ENCODE results near the gene ZNF525.

The ZNF525 gene

DNA sequence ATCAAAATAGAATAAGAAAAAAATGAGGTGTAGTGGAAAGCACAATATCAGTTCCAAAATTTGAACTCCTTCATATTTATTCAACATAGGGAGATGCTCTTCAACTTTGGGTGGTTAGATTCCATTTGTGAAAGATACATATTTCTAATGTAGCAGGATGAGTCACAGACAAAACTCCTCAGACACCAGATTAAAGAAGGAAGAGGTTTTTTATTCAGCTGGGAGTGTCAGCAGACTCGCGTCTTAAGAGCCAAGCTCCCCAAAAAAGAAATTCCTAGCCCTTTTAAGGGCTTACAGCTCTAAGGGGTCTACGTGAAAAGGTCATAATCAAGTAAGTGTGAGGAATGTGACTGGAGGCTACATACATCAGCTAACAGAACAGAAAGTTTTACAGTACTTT, 22.7 kb downstream of the ZNF525 start:
- Histone ChIP-seq H3K36me3 (ENCODE audit: control insufficient read depth, low read length) (peaks cover 28% of the 10 kb centered on the region), H3K9me3 (ENCODE audit: control insufficient read depth, insufficient read depth, low read length) (peaks cover 46% of the 10 kb centered on the region)
- TF ChIP-seq, protein P1, sequence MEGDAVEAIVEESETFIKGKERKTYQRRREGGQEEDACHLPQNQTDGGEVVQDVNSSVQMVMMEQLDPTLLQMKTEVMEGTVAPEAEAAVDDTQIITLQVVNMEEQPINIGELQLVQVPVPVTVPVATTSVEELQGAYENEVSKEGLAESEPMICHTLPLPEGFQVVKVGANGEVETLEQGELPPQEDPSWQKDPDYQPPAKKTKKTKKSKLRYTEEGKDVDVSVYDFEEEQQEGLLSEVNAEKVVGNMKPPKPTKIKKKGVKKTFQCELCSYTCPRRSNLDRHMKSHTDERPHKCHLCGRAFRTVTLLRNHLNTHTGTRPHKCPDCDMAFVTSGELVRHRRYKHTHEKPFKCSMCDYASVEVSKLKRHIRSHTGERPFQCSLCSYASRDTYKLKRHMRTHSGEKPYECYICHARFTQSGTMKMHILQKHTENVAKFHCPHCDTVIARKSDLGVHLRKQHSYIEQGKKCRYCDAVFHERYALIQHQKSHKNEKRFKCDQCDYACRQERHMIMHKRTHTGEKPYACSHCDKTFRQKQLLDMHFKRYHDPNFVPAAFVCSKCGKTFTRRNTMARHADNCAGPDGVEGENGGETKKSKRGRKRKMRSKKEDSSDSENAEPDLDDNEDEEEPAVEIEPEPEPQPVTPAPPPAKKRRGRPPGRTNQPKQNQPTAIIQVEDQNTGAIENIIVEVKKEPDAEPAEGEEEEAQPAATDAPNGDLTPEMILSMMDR (IDR thresholded peaks at IDR 0.05; ENCODE audit: low read depth, low read length, poor library complexity, severe bottlenecking): no peak
- TF ChIP-seq EZH2phosphoT487 (IDR thresholded peaks at IDR 0.05; ENCODE audit: borderline replicate concordance, low read length): no peak

DNA sequence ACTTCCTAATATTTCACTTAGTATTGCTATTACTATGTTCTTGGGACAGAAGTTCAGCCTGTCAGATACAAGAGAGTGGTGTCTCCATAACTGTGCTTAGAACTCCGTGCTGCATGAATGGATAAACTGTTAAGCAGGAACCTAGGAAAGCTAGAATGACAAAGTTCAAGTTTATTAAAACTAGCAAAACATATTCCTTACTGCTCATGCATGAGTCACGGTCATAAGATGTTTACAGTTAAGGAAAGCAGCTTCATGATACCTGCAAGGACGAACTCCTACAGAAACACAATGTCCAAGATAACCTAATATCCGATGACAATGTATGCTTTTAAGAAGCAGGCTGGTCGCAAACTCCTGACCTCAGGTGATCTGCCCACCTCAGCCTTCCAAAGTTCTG, 23.4 kb downstream of the ZNF525 start:
- Histone ChIP-seq H4K20me1 (ENCODE audit: control insufficient read depth, insufficient read depth, low read depth, low read length) (no peaks in the 10 kb centered on the region), H3K27ac (ENCODE audit: low read depth, low read length) (no peak overlapping the region), H3K4me2 (ENCODE audit: low read length) (no peak overlapping the region), H3K9me2 (replicated peaks; ENCODE audit: control insufficient read depth, low read length) (no peaks in the 10 kb centered on the region), H3K4me3 (ENCODE audit: low read length) (no peak overlapping the region), H3K79me2 (ENCODE audit: control insufficient read depth, low read length) (no peaks in the 10 kb centered on the region), H3K36me3 (ENCODE audit: control insufficient read depth, low read length) (peaks cover 21% of the 10 kb centered on the region), H3K4me1 (ENCODE audit: control insufficient read depth, low read length) (no peaks in the 10 kb centered on the region), H3K9me3 (ENCODE audit: control insufficient read depth, insufficient read depth, low read length) (peaks cover 38% of the 10 kb centered on the region), H3F3A (ENCODE audit: control insufficient read depth, insufficient read depth) (no peaks in the 10 kb centered on the region), H3K27me3 (ENCODE audit: control insufficient read depth, low read length) (no peaks in the 10 kb centered on the region)
- TF ChIP-seq, protein P1 (IDR thresholded peaks at IDR 0.05; ENCODE audit: low read depth, low read length, poor library complexity, severe bottlenecking): no peak
- no peak for TF ChIP-seq EZH2phosphoT487 (IDR thresholded peaks at IDR 0.05; ENCODE audit: borderline replicate concordance, low read length)

More for the DNA sequence above, 22.7 kb downstream of the ZNF525 start:
- no peaks in the 10 kb centered on the region for H3K27me3 ChIP-seq (ENCODE audit: control insufficient read depth, low read length)
- H3K4me2 ChIP-seq (ENCODE audit: low read length): no peak overlapping the region
- no peak overlapping the region for H3K27ac ChIP-seq (ENCODE audit: low read depth, low read length)
- no peaks in the 10 kb centered on the region for H3K9me2 ChIP-seq (replicated peaks; ENCODE audit: control insufficient read depth, low read length)
- H3K4me3 ChIP-seq (ENCODE audit: low read length): no peak overlapping the region
- H3F3A ChIP-seq (ENCODE audit: control insufficient read depth, insufficient read depth): no peaks in the 10 kb centered on the region
- no peaks in the 10 kb centered on the region for H3K79me2 ChIP-seq (ENCODE audit: control insufficient read depth, low read length)
- no peaks in the 10 kb centered on the region for H4K20me1 ChIP-seq (ENCODE audit: control insufficient read depth, insufficient read depth, low read depth, low read length)
- no peaks in the 10 kb centered on the region for H3K4me1 ChIP-seq (ENCODE audit: control insufficient read depth, low read length)

DNA sequence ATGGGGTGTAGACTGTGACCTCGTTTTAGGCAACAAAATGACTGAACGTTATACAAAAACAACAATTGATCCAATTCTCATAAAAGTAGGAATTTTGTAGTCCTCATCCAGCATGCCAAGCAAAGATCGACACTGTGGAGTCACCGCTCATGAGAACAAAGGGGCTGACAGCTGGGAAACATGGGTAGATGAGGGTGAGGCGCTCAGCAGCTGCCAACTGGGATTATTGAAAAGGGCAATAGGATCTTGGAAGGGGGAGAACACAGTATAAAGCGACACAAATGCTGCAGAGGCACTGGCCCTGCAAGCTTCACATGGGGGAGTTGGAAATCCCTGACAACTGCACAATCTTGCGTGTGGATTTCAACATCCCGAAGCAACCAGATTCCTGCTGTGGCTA, 24.1 kb downstream of the ZNF525 start:
- TF ChIP-seq, protein P1 (IDR thresholded peaks at IDR 0.05; ENCODE audit: low read depth, low read length, poor library complexity, severe bottlenecking): no peak
- no peak for TF ChIP-seq EZH2phosphoT487 (IDR thresholded peaks at IDR 0.05; ENCODE audit: borderline replicate concordance, low read length)
- Histone ChIP-seq H3K79me2 (ENCODE audit: control insufficient read depth, low read length) (no peaks in the 10 kb centered on the region), H3K9me2 (replicated peaks; ENCODE audit: control insufficient read depth, low read length) (no peaks in the 10 kb centered on the region), H4K20me1 (ENCODE audit: control insufficient read depth, insufficient read depth, low read depth, low read length) (no peaks in the 10 kb centered on the region), H3K4me1 (ENCODE audit: control insufficient read depth, low read length) (0 out of 2 replicates have a peak, but pooled peaks cover 1% of the 10 kb centered on the region), H3K9me3 (ENCODE audit: control insufficient read depth, insufficient read depth, low read length) (peaks cover 35% of the 10 kb centered on the region; the same call in 1 of the 2 replicates), H3K27ac (ENCODE audit: low read depth, low read length) (no peak overlapping the region), H3K27me3 (ENCODE audit: control insufficient read depth, low read length) (no peaks in the 10 kb centered on the region), H3K4me2 (ENCODE audit: low read length) (no peak overlapping the region), H3K36me3 (ENCODE audit: control insufficient read depth, low read length) (peaks cover 20% of the 10 kb centered on the region), H3F3A (ENCODE audit: control insufficient read depth, insufficient read depth) (no peaks in the 10 kb centered on the region), H3K4me3 (ENCODE audit: low read length) (no peak overlapping the region)

Data from DOHH2 (cell line).